CD4-positive, alpha-beta T cell treated with Interleukin-4 for 1 hour (primary cell): ENCODE measurements around the gene SLC7A6OS.
A peak's percentile ranks its signal among the peaks of the same experiment; 100 is the strongest.

Source experiments
- DNase-seq, 2 donors: peaks; one replicate each; pipeline ENCODE4 v3.0.0-alpha.2; 2020 to 2022

Gene SLC7A6OS

GRCh38 chr16:68310774-68311511, at the start of gene SLC7A6OS, which contains the start of gene PRMT7:
SLC7A6OS (minus strand) TSS chr16:68310946; CDS start chr16:68310926, 20 bp downstream.
PRMT7 (plus strand) TSS chr16:68311019; CDS start chr16:68315980, 4,961 bp downstream.
- peak; percentile 92 for DNase-seq

- DNase-seq = no peak
Measured at GRCh38 chr16:68359398-68360191, 48.8 kb upstream of the SLC7A6OS start.

GRCh38 chr16:68358951-68359350, 48.2 kb upstream of the SLC7A6OS start:
- DNase-seq = no peak

- DNase-seq = no peak
Measured at GRCh38 chr16:68357923-68358322, 47.2 kb upstream of the SLC7A6OS start.

- DNase-seq = no peak
Measured at GRCh38 chr16:68357521-68357922, 46.8 kb upstream of the SLC7A6OS start.

GRCh38 chr16:68356919-68357286, 46.2 kb upstream of the SLC7A6OS start:
- DNase-seq = no peak

- peak; percentile 76 for DNase-seq
Measured at GRCh38 chr16:68356249-68356918, 45.6 kb upstream of the SLC7A6OS start.

GRCh38 chr16:68355447-68356248, 44.9 kb upstream of the SLC7A6OS start:
- DNase-seq = no peak

GRCh38 chr16:68354816-68355215, 44.1 kb upstream of the SLC7A6OS start:
- DNase-seq = no peak

- DNase-seq = no peak
Measured at GRCh38 chr16:68353366-68353765, 42.6 kb upstream of the SLC7A6OS start.

GRCh38 chr16:68351991-68352431, 41.3 kb upstream of the SLC7A6OS start:
- no peak for DNase-seq

- no peak for DNase-seq
Measured at GRCh38 chr16:68351463-68351862, 40.7 kb upstream of the SLC7A6OS start.

GRCh38 chr16:68350813-68351350, 40.1 kb upstream of the SLC7A6OS start:
- DNase-seq = no peak

- no peak for DNase-seq
Measured at GRCh38 chr16:68349838-68350410, 39.2 kb upstream of the SLC7A6OS start.

- DNase-seq = no peak
Measured at GRCh38 chr16:68348639-68349445, 38.1 kb upstream of the SLC7A6OS start.

- DNase-seq = no peak
Measured at GRCh38 chr16:68347605-68348004, 36.9 kb upstream of the SLC7A6OS start.

GRCh38 chr16:68346892-68347480, 36.2 kb upstream of the SLC7A6OS start:
- no peak for DNase-seq

GRCh38 chr16:68345958-68346635, 35.4 kb upstream of the SLC7A6OS start:
- no peak for DNase-seq

GRCh38 chr16:68345351-68345810, 34.6 kb upstream of the SLC7A6OS start:
- no peak for DNase-seq

GRCh38 chr16:68344252-68344651, 33.5 kb upstream of the SLC7A6OS start:
- DNase-seq = no peak
